Activated CD8-positive, alpha-beta T cell treated with anti-CD3 and anti-CD28 coated beads for 36 hours (primary cell): ENCODE measurements around the gene IP6K3. TPM values are rescaled to one million over a fixed set of nuclear protein-coding genes. Genes with fewer than 3 reads are reported as not detected.

Source experiments
- ATAC-seq: fragments of 200-7000 bp; cut with Tn5 transposase; one replicate; pipeline ENCODE4 v1.10.0; 2021; ENCODE audit warnings: mild to moderate bottlenecking, moderate library complexity
- CTCF ChIA-PET: fragments of 350-600 bp; sonication (Branson Sonifier 250); formaldehyde crosslinking; loops from one replicate; lab custom pipeline; 2021; ENCODE audit warnings: antibody characterized with exemption; lab: Charles Lee
- POLR2A ChIA-PET: fragments of 350-600 bp; sonication (Branson Sonifier 250); formaldehyde crosslinking; loops from one replicate; lab custom pipeline; 2021; ENCODE audit warnings: antibody characterized with exemption; lab: Charles Lee
- DNase-seq: peaks from one replicate; pipeline ENCODE4 v3.0.0-alpha.2; 2020
- H3K27ac Mint-ChIP-seq: one replicate; pipeline ENCODE4 v1.8.0; 2021; ENCODE audit warnings: mild to moderate bottlenecking, mixed read lengths
- H3K27me3 Mint-ChIP-seq: one replicate; pipeline ENCODE4 v1.8.0; 2021; ENCODE audit warnings: mixed read lengths
- H3K36me3 Mint-ChIP-seq: one replicate; pipeline ENCODE4 v1.8.0; 2021; ENCODE audit warnings: low read depth, mixed read lengths
- H3K4me1 Mint-ChIP-seq: one replicate; pipeline ENCODE4 v1.8.0; 2021; ENCODE audit warnings: low read depth, mixed read lengths
- H3K4me3 Mint-ChIP-seq: one replicate; pipeline ENCODE4 v1.8.0; 2021; ENCODE audit warnings: mild to moderate bottlenecking, moderate library complexity, mixed read lengths
- H3K9me3 Mint-ChIP-seq: one replicate; pipeline ENCODE4 v1.8.0; 2021; ENCODE audit warnings: mixed read lengths
- intact Hi-C: fragments of 100-400 bp; cut with micrococcal nuclease; formaldehyde crosslinking; loops from one replicate; pipeline ENCODE4 v1.10.0; 2022
- total RNA-seq, 2 experiments: library from RNA; stranded (reverse); gene quantifications; one replicate each; pipeline ENCODE4 v1.2.3, GENCODE V29; 2021
- TF ChIP-seq, protein P1 (sequence below): fragments of 200-600 bp; IDR thresholded peaks from one replicate; pipeline ENCODE4 v1.8.0; 2022; ENCODE audit warnings: antibody characterized with exemption, mild to moderate bottlenecking

The IP6K3 gene
- total RNA-seq, 2 experiments from 2014 or later, result not detected

DNA sequence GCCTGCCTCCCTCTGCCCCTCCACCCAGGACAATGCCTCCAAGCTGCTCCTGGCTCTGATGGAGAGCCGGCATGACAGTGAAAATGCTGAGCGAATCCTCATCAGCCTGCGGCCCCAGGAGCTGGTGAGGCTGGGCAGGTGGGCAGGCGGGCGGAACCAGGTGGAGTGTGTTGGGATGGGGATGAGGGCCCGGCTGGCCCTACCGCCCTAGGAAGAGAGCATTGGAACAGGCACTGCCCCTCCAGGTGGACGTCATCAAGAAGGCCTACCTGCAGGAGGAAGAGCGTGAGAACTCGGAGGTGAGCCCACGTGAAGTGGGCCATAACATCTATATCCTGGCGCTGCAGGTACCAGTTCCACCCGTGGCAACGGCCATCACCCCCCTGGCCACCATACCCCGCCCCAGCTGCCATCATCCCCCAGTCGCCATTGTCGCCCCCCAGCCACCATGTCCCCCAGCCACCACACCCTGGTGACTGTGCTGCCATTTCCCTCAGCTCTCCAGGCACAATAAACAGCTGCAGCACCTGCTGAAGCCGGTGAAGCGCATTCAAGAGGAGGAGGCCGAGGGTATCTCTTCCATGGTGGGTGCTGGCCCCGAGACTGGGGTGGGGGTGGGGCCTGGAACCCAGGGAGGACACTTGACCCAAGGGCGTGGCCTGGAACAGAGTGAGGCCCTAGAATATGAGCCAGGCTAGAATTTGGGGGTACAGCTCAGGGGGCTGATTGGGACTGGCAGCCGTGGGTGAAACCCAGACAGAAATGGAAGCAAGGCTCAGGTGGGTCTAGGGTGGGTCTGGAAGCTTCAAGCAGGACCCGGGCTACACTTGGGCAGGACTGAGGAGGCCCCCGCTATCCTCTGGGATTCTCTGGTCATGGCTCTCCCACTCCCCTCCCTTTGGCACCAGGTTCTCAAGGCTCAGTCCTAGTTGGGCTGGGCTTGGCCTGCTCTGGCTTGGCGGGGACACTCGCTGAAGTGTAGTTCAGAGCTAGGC lies 59.4 kb downstream of the IP6K3 start:
- H3K4me1 Mint-ChIP-seq, result peaks cover 28% of the 10 kb centered on the region
- intact Hi-C loops, result no loop called here
- H3K9me3 Mint-ChIP-seq, result no peaks in the 10 kb centered on the region
- no peaks in the 10 kb centered on the region for H3K27me3 Mint-ChIP-seq
- DNase-seq (no peak), ATAC-seq (no peak)
- H3K27ac Mint-ChIP-seq, result no peak overlapping the region
- H3K4me3 Mint-ChIP-seq, result no peak overlapping the region
- TF ChIP-seq, protein P1, sequence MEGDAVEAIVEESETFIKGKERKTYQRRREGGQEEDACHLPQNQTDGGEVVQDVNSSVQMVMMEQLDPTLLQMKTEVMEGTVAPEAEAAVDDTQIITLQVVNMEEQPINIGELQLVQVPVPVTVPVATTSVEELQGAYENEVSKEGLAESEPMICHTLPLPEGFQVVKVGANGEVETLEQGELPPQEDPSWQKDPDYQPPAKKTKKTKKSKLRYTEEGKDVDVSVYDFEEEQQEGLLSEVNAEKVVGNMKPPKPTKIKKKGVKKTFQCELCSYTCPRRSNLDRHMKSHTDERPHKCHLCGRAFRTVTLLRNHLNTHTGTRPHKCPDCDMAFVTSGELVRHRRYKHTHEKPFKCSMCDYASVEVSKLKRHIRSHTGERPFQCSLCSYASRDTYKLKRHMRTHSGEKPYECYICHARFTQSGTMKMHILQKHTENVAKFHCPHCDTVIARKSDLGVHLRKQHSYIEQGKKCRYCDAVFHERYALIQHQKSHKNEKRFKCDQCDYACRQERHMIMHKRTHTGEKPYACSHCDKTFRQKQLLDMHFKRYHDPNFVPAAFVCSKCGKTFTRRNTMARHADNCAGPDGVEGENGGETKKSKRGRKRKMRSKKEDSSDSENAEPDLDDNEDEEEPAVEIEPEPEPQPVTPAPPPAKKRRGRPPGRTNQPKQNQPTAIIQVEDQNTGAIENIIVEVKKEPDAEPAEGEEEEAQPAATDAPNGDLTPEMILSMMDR, result no peak
- ChIA-PET POLR2A (no interaction called here), CTCF (interaction anchor here (2.1 kb wide), 1 partner anchor 13 kb away, joined by 7 read pairs; no protein-coding TSS in a partner anchor)
- peaks cover 57% of the 10 kb centered on the region for H3K36me3 Mint-ChIP-seq

DNA sequence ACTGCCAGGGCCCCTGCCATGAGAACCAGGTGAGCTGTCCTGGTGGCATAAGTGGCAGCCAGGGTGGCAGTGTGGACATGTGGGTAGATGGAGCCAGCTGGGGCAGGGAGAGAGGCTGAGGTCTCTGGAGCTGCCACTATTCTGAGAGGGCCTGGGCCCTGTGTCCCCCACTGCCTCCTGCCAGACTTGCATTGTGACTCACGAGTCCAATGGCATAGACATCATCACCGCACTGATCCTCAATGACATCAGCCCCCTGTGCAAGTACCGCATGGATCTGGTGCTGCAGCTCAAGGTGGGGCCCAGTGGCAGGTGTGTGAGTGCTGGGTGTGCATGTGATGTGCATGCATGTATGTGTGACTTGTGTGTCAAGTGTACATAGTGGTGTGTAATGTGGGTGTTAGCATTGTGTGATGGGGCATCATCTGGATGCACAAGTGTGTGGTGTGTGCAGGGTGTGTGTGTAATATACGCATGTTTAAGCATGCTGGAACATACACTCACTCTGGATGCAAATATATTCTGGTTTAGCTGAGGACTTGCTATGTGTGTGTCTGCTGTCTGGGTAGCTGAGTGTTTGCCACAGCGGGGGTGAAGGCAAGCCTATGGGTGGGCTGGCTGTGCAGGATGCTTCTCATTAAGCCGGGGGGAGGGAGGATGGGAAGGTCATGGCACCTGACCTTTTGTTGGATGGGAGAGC lies 60.3 kb downstream of the IP6K3 start:
- CTCF ChIA-PET, result interaction anchor here (2.1 kb wide), 1 partner anchor 14 kb away, joined by 7 read pairs; no protein-coding TSS in a partner anchor
- Mint-ChIP-seq H3K27ac (no peak overlapping the region), H3K4me3 (no peak overlapping the region), H3K9me3 (no peaks in the 10 kb centered on the region), H3K36me3 (peaks cover 55% of the 10 kb centered on the region), H3K27me3 (no peaks in the 10 kb centered on the region), H3K4me1 (peaks cover 21% of the 10 kb centered on the region)
- TF ChIP-seq, protein P1, result no peak
- intact Hi-C loops, result no loop called here
- POLR2A ChIA-PET, result no interaction called here
- ATAC-seq (no peak), DNase-seq (no peak)

DNA sequence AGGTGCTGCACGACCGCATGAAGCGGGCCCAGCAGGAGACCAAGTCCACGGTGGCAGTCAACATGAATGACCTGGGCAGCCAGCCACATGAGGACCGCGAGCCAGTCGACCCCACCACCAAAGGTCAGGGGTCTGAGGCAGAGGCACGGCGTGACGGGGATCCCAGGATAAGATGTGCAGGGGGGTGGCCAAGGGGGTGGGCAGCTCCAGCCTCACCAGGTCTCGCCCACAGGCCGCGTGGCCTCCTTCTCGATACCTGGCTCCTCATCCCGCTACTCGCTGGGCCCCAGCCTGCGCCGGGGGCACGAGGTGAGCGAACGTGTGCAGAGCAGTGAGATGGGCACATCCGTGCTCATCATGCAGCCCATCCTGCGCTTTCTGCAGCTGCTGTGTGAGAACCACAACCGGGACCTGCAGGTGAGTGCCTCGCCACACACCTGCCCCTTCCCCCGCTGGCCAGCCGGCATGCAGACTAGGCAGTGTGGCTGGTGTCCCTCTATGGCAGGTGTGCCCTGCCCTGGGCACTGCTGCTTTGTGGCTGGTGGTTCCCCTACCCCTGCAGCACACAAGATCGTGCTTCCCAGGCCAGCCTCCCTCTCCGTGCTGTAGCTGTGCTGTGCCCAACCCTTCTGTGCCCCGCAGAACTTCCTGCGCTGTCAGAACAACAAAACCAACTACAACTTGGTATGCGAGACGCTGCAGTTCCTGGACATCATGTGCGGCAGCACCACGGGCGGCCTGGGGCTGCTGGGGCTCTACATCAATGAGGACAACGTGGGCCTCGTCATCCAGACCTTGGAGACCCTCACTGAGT lies 61.1 kb downstream of the IP6K3 start:
- DNase-seq (no peak), ATAC-seq (no peak)
- Mint-ChIP-seq H3K9me3 (no peaks in the 10 kb centered on the region), H3K4me1 (peaks cover 17% of the 10 kb centered on the region), H3K27ac (no peak overlapping the region), H3K4me3 (no peak overlapping the region), H3K36me3 (peaks cover 56% of the 10 kb centered on the region), H3K27me3 (no peaks in the 10 kb centered on the region)
- ChIA-PET POLR2A (no interaction called here), CTCF (interaction anchor here (2.1 kb wide), 1 partner anchor 15 kb away, joined by 7 read pairs; no protein-coding TSS in a partner anchor)
- TF ChIP-seq, protein P1, result no peak
- intact Hi-C loops, result no loop called here

- CTCF ChIA-PET, result no interaction called here
Observed at GRCh38 chr6:33684983-33685382, 61.7 kb downstream of the IP6K3 start.

More at GRCh38 chr6:33684983-33685382, 61.7 kb downstream of the IP6K3 start:
- Mint-ChIP-seq H3K4me3 (no peak overlapping the region), H3K27ac (no peak overlapping the region), H3K4me1 (peaks cover 17% of the 10 kb centered on the region), H3K36me3 (peaks cover 60% of the 10 kb centered on the region), H3K9me3 (no peaks in the 10 kb centered on the region), H3K27me3 (no peaks in the 10 kb centered on the region)
- POLR2A ChIA-PET, result no interaction called here
- ATAC-seq, result no peak
- intact Hi-C loops, result no loop called here
- TF ChIP-seq, protein P1, result no peak
- DNase-seq, result no peak
